MM.1S (cell line): ENCODE data around the gene PCCB.

Experiments used
- DNase-seq: peaks from one replicate; pipeline ENCODE4 v3.0.0-alpha.2; 2015
- H2AFZ ChIP-seq: fragments of 300-600 bp; sonication (generic); 2 replicates; pipeline ENCODE4 v1.6.0; 2016; ENCODE audit warnings: antibody characterized with exemption, low read length
- H3F3A ChIP-seq: fragments of 300-600 bp; sonication (generic); 2 replicates; pipeline ENCODE4 v1.6.1; 2016; ENCODE audit warnings: mild to moderate bottlenecking, antibody characterized with exemption, low read length, moderate library complexity, mixed read lengths; ENCODE audit not compliant: insufficient read depth
- H3K27ac ChIP-seq: fragments of 300-600 bp; sonication (generic); 2 replicates; pipeline ENCODE4 v1.5.1; 2016; ENCODE audit warnings: mild to moderate bottlenecking, low read length
- H3K27me3 ChIP-seq: fragments of 300-600 bp; sonication (generic); replicated peaks from 2 replicates; pipeline ENCODE4 v1.6.0; 2016; ENCODE audit warnings: low read length; ENCODE audit not compliant: insufficient read depth
- H3K36me3 ChIP-seq: fragments of 300-600 bp; sonication (generic); replicated peaks from 2 replicates; pipeline ENCODE4 v1.6.1; 2016; ENCODE audit warnings: mild to moderate bottlenecking, low read length, mixed read lengths; ENCODE audit not compliant: insufficient read depth
- H3K4me1 ChIP-seq: fragments of 300-600 bp; sonication (generic); 2 replicates; pipeline ENCODE4 v1.6.1; 2016; ENCODE audit warnings: low read length, mixed read lengths
- H3K4me2 ChIP-seq: fragments of 300-600 bp; sonication (generic); 2 replicates; pipeline ENCODE4 v1.6.0; 2016; ENCODE audit warnings: low read depth, low read length
- H3K4me3 ChIP-seq: fragments of 300-600 bp; sonication (generic); 2 replicates; pipeline ENCODE4 v1.5.1; 2016; ENCODE audit warnings: low read length, mixed read lengths
- H3K79me2 ChIP-seq: fragments of 300-600 bp; sonication (generic); 2 replicates; pipeline ENCODE4 v1.6.1; 2016; ENCODE audit warnings: mixed run types, low read length, mixed read lengths
- H3K9ac ChIP-seq: fragments of 300-600 bp; sonication (generic); 2 replicates; pipeline ENCODE4 v1.6.1; 2016; ENCODE audit warnings: low read length, mixed read lengths
- H3K9me2 ChIP-seq: fragments of 300-600 bp; sonication (generic); replicated peaks from 2 replicates; pipeline ENCODE4 v1.6.1; 2016; ENCODE audit warnings: mild to moderate bottlenecking, low read length, mixed read lengths; ENCODE audit not compliant: insufficient read depth
- H3K9me3 ChIP-seq: fragments of 300-600 bp; sonication (generic); replicated peaks from 2 replicates; pipeline ENCODE4 v1.6.1; 2016; ENCODE audit warnings: mild to moderate bottlenecking, low read length, mixed read lengths; ENCODE audit not compliant: insufficient read depth
- H4K20me1 ChIP-seq: fragments of 300-600 bp; sonication (generic); 2 replicates; pipeline ENCODE4 v1.6.1; 2016; ENCODE audit warnings: mild to moderate bottlenecking, low read length, moderate library complexity, mixed read lengths; ENCODE audit not compliant: insufficient read depth
- CTCF ChIP-seq: fragments of 300-600 bp; sonication (generic); IDR thresholded peaks from 2 replicates; pipeline ENCODE4 v1.5.1; 2016; ENCODE audit warnings: antibody characterized with exemption, low read length, mixed read lengths
- EZH2 ChIP-seq: fragments of 300-600 bp; sonication (generic); optimal IDR thresholded peaks from 2 replicates; pipeline ENCODE3; 2017; ENCODE audit warnings: low read depth, mild to moderate bottlenecking, antibody characterized with exemption, low read length, mixed read lengths
- EZH2phosphoT487 ChIP-seq: fragments of 300-600 bp; sonication (generic); IDR thresholded peaks from 2 replicates; pipeline ENCODE4 v1.6.1; 2018; ENCODE audit warnings: antibody characterized with exemption, low read length

Gene PCCB

GRCh38 chr3:136343873-136344555, 93.9 kb downstream of the PCCB start:
- H3K4me2 ChIP-seq, result peak overlapping the region; percentile 48

GRCh38 chr3:136346486-136346885, 96.3 kb downstream of the PCCB start:
- no peak overlapping the region for H3K27ac ChIP-seq
- H3K9ac ChIP-seq, result no peak overlapping the region
- peaks cover 23% of the 10 kb centered on the region for H3K4me1 ChIP-seq
- no peak for DNase-seq
- no peak overlapping the region for H3K4me2 ChIP-seq
- peaks cover 23% of the 10 kb centered on the region for H3F3A ChIP-seq
- no peaks in the 10 kb centered on the region for H4K20me1 ChIP-seq
- no peaks in the 10 kb centered on the region for H3K79me2 ChIP-seq
- no peaks in the 10 kb centered on the region for H3K9me3 ChIP-seq
- H3K4me3 ChIP-seq, result no peak overlapping the region
- no peaks in the 10 kb centered on the region for H3K27me3 ChIP-seq
- TF ChIP-seq EZH2phosphoT487, result no peak
- no peak for TF ChIP-seq EZH2
- TF ChIP-seq CTCF, result no peak
- no peaks in the 10 kb centered on the region; the same call in 1 of the 2 replicates for H3K36me3 ChIP-seq
- H2AFZ ChIP-seq, result no peak overlapping the region
- no peaks in the 10 kb centered on the region for H3K9me2 ChIP-seq

More at GRCh38 chr3:136343873-136344555, 93.9 kb downstream of the PCCB start:
- H3K9me3 ChIP-seq, result no peaks in the 10 kb centered on the region
- peak overlapping the region; percentile 18 for H2AFZ ChIP-seq
- H3K9me2 ChIP-seq, result no peaks in the 10 kb centered on the region
- TF ChIP-seq EZH2phosphoT487 (no peak), EZH2 (no peak), CTCF (no peak)
- peaks cover 23% of the 10 kb centered on the region for H3K4me1 ChIP-seq
- H3K27me3 ChIP-seq, result no peaks in the 10 kb centered on the region
- peaks cover 23% of the 10 kb centered on the region for H3F3A ChIP-seq
- no peaks in the 10 kb centered on the region for H4K20me1 ChIP-seq
- H3K4me3 ChIP-seq, result no peak overlapping the region; the same call in 1 of the 2 replicates
- peaks cover 3% of the 10 kb centered on the region; the same call in 1 of the 2 replicates for H3K36me3 ChIP-seq
- no peaks in the 10 kb centered on the region for H3K79me2 ChIP-seq
- peak overlapping the region; percentile 75 for H3K27ac ChIP-seq
- peak overlapping the region; percentile 3; the same call in 1 of the 2 replicates for H3K9ac ChIP-seq
- DNase-seq, result no peak

GRCh38 chr3:136350132-136350531, 100.0 kb downstream of the PCCB start:
- Histone ChIP-seq H3K27ac (no peak overlapping the region), H2AFZ (no peak overlapping the region), H3K4me2 (no peak overlapping the region), H3K79me2 (no peaks in the 10 kb centered on the region), H3K4me3 (no peak overlapping the region), H3K4me1 (no peaks in the 10 kb centered on the region), H3K9me2 (no peaks in the 10 kb centered on the region), H4K20me1 (no peaks in the 10 kb centered on the region), H3K36me3 (no peaks in the 10 kb centered on the region; the same call in 1 of the 2 replicates), H3K9me3 (no peaks in the 10 kb centered on the region), H3F3A (no peaks in the 10 kb centered on the region), H3K9ac (no peak overlapping the region), H3K27me3 (no peaks in the 10 kb centered on the region)
- no peak for DNase-seq
- no peak for TF ChIP-seq EZH2phosphoT487
- TF ChIP-seq CTCF, result no peak
- no peak for TF ChIP-seq EZH2
